Liver (tissue), 9 donors: ENCODE results near the gene FIG4. TPM values are rescaled to one million over a fixed set of nuclear protein-coding genes. Genes with fewer than 3 reads are reported as not detected.

Experiments
- DNase-seq: peaks from one replicate; pipeline ENCODE4 v3.0.0-alpha.2; 2017; ENCODE audit warnings: low spot score
- H3K27ac ChIP-seq, 2 donors: one replicate each; pipeline ENCODE4 v1.7.0; 2013; ENCODE audit warnings: inconsistent platforms in 2 of 2, low read length in 2 of 2, control low read depth in 1 of 2, low read depth in 1 of 2, mild to moderate bottlenecking in 1 of 2
- H3K27me3 ChIP-seq, 4 donors: one replicate each; pipeline versions ENCODE4 v1.6.1 to v1.7.0; 2013; ENCODE audit warnings: low read length in 3 of 4, inconsistent platforms in 1 of 4, mild to moderate bottlenecking in 1 of 4, moderate library complexity in 1 of 4; ENCODE audit not compliant: control insufficient read depth in 4 of 4, insufficient read depth in 4 of 4
- H3K36me3 ChIP-seq, 4 donors: one replicate each; pipeline versions ENCODE4 v1.6.1 to v1.7.0; 2013; ENCODE audit warnings: low read length in 3 of 4, mild to moderate bottlenecking in 3 of 4, low read depth in 1 of 4, moderate library complexity in 1 of 4; ENCODE audit not compliant: control insufficient read depth in 4 of 4, insufficient read depth in 3 of 4
- H3K4me1 ChIP-seq, 4 donors: one replicate each; pipeline versions ENCODE4 v1.6.1 to v1.7.0; 2013; ENCODE audit warnings: low read length in 3 of 4, mild to moderate bottlenecking in 3 of 4, moderate library complexity in 1 of 4; ENCODE audit not compliant: control insufficient read depth in 4 of 4, insufficient read depth in 4 of 4
- H3K4me3 ChIP-seq, 3 donors: one replicate each; pipeline versions ENCODE4 v1.6.1 to v1.7.0; 2013; ENCODE audit warnings: low read length in 3 of 3, control low read depth in 1 of 3, low read depth in 1 of 3, mild to moderate bottlenecking in 1 of 3
- H3K9ac ChIP-seq, 2 donors: one replicate each; pipeline ENCODE4 v1.7.0; 2013; ENCODE audit warnings: low read length in 2 of 2, mild to moderate bottlenecking in 2 of 2, moderate library complexity in 2 of 2, control low read depth in 1 of 2, low read depth in 1 of 2
- H3K9me3 ChIP-seq, 4 donors: one replicate each; pipeline versions ENCODE4 v1.6.1 to v1.7.0; 2013; ENCODE audit warnings: low read length in 3 of 4; ENCODE audit not compliant: control insufficient read depth in 4 of 4
- EGR1 ChIP-seq, 2 donors: IDR thresholded peaks; 2 replicates each; pipeline ENCODE4 v1.6.1; 2016 to 2018; ENCODE audit warnings: antibody characterized with exemption in 2 of 2, low read depth in 2 of 2
- GABPA ChIP-seq, 2 donors: IDR thresholded peaks in 1 of 2; conservative IDR thresholded peaks in 1 of 2; 2 replicates each; pipeline ENCODE4 v1.6.1; 2016; ENCODE audit warnings: antibody characterized with exemption in 2 of 2, mild to moderate bottlenecking in 1 of 2, moderate library complexity in 1 of 2
- HNF4A ChIP-seq, 2 donors: conservative IDR thresholded peaks; 2 replicates each; pipeline ENCODE4 v1.6.1; 2016; ENCODE audit warnings: antibody characterized with exemption in 2 of 2, mild to moderate bottlenecking in 2 of 2
- HNF4G ChIP-seq: IDR thresholded peaks from 2 replicates; pipeline ENCODE4 v1.6.1; 2016; ENCODE audit warnings: antibody characterized with exemption
- JUND ChIP-seq, 2 donors: IDR thresholded peaks; 2 replicates each; pipeline ENCODE4 v1.6.1; 2016; ENCODE audit warnings: antibody characterized with exemption in 2 of 2
- NR2F2 ChIP-seq: IDR thresholded peaks from 2 replicates; pipeline ENCODE4 v1.6.1; 2016; ENCODE audit warnings: antibody characterized with exemption
- RAD21 ChIP-seq, 2 donors: IDR thresholded peaks; 2 replicates each; pipeline ENCODE4 v1.6.1; 2016; ENCODE audit warnings: antibody characterized with exemption in 2 of 2, mild to moderate bottlenecking in 2 of 2
- TAF1 ChIP-seq: conservative IDR thresholded peaks from 2 replicates; pipeline ENCODE4 v1.6.1; 2016; ENCODE audit warnings: antibody characterized with exemption, mild to moderate bottlenecking
- WGBS: extraction: QIAGEN DNeasy Blood & Tissue Kit; methylation state at CpG from one replicate; pipeline ENCODE4 v1.1.7; 2013; 5-methylcytosine and 5-hydroxymethylcytosine counted together
- polyA plus RNA-seq, 2 donors: library from polyadenylated mRNA; stranded (reverse) in 1 of 2; unstranded in 1 of 2; fragments of 200-250 nt in 1 of 2; fragments of >200 nt in 1 of 2; fragmentation: Nextera tagmentation in 1 of 2; extraction: Ambion mirVana in 1 of 2; gene quantifications; one replicate each; pipeline versions ENCODE4 v1.2.1 to v1.2.3, GENCODE V29; 2013 to 2015
- total RNA-seq, 2 donors: library from RNA; depleted of rRNA; stranded (reverse); fragments of >200 nt; gene quantifications; one replicate each; pipeline ENCODE4 v1.2.3, GENCODE V29; 2014
- TF ChIP-seq, protein P1 (sequence below): IDR thresholded peaks from 2 replicates; pipeline ENCODE4 v1.6.1; 2016; ENCODE audit warnings: antibody characterized with exemption
- TF ChIP-seq, protein P2 (sequence below): IDR thresholded peaks from 2 replicates; pipeline ENCODE4 v1.6.1; 2016; ENCODE audit warnings: antibody characterized with exemption, mild to moderate bottlenecking
- TF ChIP-seq, protein P3 (sequence below): fragments of 150-350 bp; IDR thresholded peaks from 2 replicates; pipeline ENCODE4 v1.5.1; 2017; ENCODE audit warnings: improper control_type of control experiment, low read depth, low read length; ENCODE audit not compliant: missing input control
- TF ChIP-seq, protein P4 (sequence below): IDR thresholded peaks from 2 replicates; pipeline ENCODE4 v1.6.1; 2016; ENCODE audit warnings: antibody characterized with exemption
- TF ChIP-seq, protein P5 (sequence below): IDR thresholded peaks from 2 replicates; pipeline ENCODE4 v1.6.1; 2016; ENCODE audit warnings: antibody characterized with exemption
- donor health status: healthy.
- donor health status: healthy.
- donor health status: healthy.
- donor health status: healthy.
- donor health status: healthy.

The FIG4 gene
- total and polyA plus RNA-seq, 4 donors = 3.4 to 8.7 (median 4.6) TPM

DNA sequence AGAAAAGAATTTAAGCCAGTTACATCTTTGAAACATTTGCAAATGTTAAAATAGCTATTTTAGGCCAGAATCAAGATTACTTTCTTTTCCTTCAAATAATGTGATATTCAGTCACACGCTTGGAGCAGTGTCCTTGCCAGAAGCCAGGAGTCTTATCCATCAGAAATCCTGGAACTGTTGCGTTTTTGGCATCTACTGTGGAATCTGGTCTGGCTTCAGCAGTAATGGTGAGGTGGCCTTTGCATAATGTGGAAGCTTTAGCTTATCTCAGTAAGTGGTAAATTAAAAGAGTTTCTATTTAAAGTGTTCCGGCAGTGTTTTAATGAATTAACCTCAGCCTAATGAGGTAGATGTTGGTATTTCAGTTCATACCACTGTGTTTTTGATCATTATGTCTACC, 97.6 kb downstream of the FIG4 start:
- Histone ChIP-seq H3K36me3 (peaks cover 0 to 13% (median 6%) of the 10 kb centered on the region in 4 donors), H3K4me1 (no peaks in the 10 kb centered on the region), H3K27me3 (no peaks in the 10 kb centered on the region), H3K9ac (no peak overlapping the region), H3K9me3 (no peaks in the 10 kb centered on the region), H3K27ac (no peak overlapping the region), H3K4me3 (no peak overlapping the region)
- 91% methylated on average over 3 of the region's 3 CpGs for WGBS
- TF ChIP-seq TAF1 (no peak), GABPA (IDR thresholded peaks at IDR 0.05 in 1 of 2, conservative IDR thresholded peaks at IDR 0.05 in 1 of 2) (no peak), JUND (IDR thresholded peaks at IDR 0.05) (no peak), HNF4G (no peak), EGR1 (IDR thresholded peaks at IDR 0.05; ENCODE audit: low read depth in 2 of 2) (no peak), NR2F2 (no peak), HNF4A (conservative IDR thresholded peaks at IDR 0.05) (no peak)
- TF ChIP-seq, protein P1, sequence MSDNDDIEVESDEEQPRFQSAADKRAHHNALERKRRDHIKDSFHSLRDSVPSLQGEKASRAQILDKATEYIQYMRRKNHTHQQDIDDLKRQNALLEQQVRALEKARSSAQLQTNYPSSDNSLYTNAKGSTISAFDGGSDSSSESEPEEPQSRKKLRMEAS = no peak
- TF ChIP-seq, protein P2, sequence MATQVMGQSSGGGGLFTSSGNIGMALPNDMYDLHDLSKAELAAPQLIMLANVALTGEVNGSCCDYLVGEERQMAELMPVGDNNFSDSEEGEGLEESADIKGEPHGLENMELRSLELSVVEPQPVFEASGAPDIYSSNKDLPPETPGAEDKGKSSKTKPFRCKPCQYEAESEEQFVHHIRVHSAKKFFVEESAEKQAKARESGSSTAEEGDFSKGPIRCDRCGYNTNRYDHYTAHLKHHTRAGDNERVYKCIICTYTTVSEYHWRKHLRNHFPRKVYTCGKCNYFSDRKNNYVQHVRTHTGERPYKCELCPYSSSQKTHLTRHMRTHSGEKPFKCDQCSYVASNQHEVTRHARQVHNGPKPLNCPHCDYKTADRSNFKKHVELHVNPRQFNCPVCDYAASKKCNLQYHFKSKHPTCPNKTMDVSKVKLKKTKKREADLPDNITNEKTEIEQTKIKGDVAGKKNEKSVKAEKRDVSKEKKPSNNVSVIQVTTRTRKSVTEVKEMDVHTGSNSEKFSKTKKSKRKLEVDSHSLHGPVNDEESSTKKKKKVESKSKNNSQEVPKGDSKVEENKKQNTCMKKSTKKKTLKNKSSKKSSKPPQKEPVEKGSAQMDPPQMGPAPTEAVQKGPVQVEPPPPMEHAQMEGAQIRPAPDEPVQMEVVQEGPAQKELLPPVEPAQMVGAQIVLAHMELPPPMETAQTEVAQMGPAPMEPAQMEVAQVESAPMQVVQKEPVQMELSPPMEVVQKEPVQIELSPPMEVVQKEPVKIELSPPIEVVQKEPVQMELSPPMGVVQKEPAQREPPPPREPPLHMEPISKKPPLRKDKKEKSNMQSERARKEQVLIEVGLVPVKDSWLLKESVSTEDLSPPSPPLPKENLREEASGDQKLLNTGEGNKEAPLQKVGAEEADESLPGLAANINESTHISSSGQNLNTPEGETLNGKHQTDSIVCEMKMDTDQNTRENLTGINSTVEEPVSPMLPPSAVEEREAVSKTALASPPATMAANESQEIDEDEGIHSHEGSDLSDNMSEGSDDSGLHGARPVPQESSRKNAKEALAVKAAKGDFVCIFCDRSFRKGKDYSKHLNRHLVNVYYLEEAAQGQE = no peak
- TF ChIP-seq, protein P3, sequence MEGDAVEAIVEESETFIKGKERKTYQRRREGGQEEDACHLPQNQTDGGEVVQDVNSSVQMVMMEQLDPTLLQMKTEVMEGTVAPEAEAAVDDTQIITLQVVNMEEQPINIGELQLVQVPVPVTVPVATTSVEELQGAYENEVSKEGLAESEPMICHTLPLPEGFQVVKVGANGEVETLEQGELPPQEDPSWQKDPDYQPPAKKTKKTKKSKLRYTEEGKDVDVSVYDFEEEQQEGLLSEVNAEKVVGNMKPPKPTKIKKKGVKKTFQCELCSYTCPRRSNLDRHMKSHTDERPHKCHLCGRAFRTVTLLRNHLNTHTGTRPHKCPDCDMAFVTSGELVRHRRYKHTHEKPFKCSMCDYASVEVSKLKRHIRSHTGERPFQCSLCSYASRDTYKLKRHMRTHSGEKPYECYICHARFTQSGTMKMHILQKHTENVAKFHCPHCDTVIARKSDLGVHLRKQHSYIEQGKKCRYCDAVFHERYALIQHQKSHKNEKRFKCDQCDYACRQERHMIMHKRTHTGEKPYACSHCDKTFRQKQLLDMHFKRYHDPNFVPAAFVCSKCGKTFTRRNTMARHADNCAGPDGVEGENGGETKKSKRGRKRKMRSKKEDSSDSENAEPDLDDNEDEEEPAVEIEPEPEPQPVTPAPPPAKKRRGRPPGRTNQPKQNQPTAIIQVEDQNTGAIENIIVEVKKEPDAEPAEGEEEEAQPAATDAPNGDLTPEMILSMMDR = no peak
- TF ChIP-seq, protein P4, sequence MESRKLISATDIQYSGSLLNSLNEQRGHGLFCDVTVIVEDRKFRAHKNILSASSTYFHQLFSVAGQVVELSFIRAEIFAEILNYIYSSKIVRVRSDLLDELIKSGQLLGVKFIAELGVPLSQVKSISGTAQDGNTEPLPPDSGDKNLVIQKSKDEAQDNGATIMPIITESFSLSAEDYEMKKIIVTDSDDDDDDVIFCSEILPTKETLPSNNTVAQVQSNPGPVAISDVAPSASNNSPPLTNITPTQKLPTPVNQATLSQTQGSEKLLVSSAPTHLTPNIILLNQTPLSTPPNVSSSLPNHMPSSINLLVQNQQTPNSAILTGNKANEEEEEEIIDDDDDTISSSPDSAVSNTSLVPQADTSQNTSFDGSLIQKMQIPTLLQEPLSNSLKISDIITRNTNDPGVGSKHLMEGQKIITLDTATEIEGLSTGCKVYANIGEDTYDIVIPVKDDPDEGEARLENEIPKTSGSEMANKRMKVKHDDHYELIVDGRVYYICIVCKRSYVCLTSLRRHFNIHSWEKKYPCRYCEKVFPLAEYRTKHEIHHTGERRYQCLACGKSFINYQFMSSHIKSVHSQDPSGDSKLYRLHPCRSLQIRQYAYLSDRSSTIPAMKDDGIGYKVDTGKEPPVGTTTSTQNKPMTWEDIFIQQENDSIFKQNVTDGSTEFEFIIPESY = no peak
- TF ChIP-seq, protein P5, sequence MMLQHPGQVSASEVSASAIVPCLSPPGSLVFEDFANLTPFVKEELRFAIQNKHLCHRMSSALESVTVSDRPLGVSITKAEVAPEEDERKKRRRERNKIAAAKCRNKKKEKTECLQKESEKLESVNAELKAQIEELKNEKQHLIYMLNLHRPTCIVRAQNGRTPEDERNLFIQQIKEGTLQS = no peak
- DNase-seq = no peak

DNA sequence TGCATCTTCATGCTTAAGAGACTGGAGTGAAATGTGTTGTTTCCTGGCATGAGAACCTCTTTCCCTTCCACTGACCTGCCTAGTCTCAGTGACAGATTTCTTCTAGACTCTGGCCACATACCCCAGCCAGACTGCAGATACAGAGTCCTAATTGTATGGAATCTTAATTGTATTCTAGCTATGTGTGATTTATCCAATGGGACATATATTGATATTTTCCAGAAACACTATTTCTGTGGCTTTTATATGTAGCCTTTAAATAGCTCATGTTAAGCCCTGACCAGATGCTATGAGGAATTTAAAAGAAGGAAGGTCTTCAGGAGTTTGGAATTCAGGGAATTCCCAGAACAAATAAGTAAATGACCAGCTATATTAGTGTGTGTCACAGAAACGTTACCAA, 99.0 kb downstream of the FIG4 start:
- 57% methylated on average over 1 of the region's 1 CpG for WGBS
- TF ChIP-seq EGR1 (IDR thresholded peaks at IDR 0.05; ENCODE audit: low read depth in 2 of 2) = no peak
- no peak for TF ChIP-seq RAD21 (IDR thresholded peaks at IDR 0.05)
- TF ChIP-seq HNF4A (conservative IDR thresholded peaks at IDR 0.05) = no peak
- no peak for TF ChIP-seq TAF1
- no peak for TF ChIP-seq GABPA (IDR thresholded peaks at IDR 0.05 in 1 of 2, conservative IDR thresholded peaks at IDR 0.05 in 1 of 2)
- Histone ChIP-seq H3K4me1 (no peaks in the 10 kb centered on the region), H3K9me3 (no peaks in the 10 kb centered on the region), H3K27me3 (no peaks in the 10 kb centered on the region), H3K36me3 (peaks cover 0 to 13% (median 6%) of the 10 kb centered on the region in 4 donors), H3K27ac (no peak overlapping the region), H3K9ac (no peak overlapping the region), H3K4me3 (no peak overlapping the region)
- no peak for DNase-seq
